ENCODE results near the gene CARS1.

- TF ChIP-seq CTCF (IDR thresholded peaks at IDR 0.05 in 4 of 5, conservative IDR thresholded peaks at IDR 0.05 in 1 of 5): no peak
- TF ChIP-seq POLR2A (IDR thresholded peaks at IDR 0.05): no peak
Observed at GRCh38 chr11:3093281-3094191, 36.3 kb upstream of the CARS1 start.

Data from gastrocnemius medialis (tissue), 4 donors.